HG03442 (cell line): ENCODE data around the gene SELENOK.
A peak's percentile ranks its signal among the peaks of the same experiment; 100 is the strongest.
"Not testable (repeated sequence)": the region's sequence is repeated elsewhere in the genome, so short reads cannot be mapped to it uniquely, and the experiment has no call there.

Experiments
- ATAC-seq: cut with Tn5 transposase; IDR thresholded peaks from one replicate; pipeline ENCODE4 v1.9.1; 2021; ENCODE audit warnings: mild to moderate bottlenecking, moderate library complexity; ENCODE audit not compliant: unreplicated experiment

SELENOK gene

DNA sequence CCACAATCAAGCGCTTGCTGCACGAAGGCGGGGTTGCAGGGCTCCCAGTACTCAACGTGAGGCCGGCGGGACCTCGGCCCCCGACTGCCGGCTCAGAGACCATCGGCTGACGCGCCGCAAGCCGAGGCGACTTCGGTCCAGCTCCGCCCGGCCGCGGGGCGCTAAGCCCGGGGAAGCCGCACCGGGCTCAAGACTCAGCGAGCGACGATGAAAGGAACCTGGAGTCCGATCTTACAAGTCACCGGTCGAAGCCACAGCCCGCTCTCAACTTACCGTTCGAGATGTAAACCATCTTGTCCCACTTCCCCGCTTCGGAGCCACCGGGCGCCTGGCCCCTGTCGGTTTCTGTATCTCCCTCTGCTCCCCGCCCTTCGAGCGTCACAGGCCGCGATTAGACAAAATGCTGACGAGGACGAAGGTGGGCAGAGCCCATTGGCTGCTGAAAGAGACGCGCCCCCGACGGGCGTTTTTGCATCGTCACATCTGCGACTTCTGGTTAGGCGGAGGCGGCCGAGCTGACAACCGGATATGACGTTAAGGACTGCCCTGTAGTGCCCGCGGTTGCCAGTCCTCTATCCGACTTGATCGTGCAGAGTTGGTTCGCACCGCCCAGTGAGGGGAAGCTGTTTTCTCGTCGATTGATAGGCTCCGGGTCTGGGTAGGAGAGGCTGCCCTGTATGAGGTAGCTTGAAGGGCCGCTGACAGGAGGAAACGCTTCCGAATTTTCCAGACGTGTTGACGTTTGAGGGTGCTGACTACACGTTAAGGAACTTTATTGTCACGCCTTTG lies at the start of gene SELENOK:
SELENOK (minus strand) TSS at position 363 of the 789 bp plus-strand sequence.
- peak; percentile 96 for ATAC-seq

DNA sequence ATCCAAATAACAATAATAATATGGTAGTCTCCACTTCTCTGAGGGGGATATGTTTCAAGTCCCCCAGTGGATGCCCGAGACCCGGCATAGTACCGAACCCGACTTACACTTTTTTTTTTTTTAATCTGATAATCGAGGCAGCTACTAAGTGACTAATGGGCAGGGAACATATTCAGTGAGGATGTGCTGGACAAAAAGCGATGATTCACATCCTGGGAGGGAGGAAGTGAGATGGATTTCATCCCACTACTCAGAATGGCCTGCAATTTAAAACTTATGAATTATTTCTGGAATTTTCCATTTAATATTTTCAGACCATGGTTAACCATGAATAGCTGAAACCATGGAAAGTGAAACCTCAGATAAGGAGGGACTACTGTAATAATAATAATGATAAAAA lies 49.5 kb upstream of the SELENOK start:
- no peak for ATAC-seq

DNA sequence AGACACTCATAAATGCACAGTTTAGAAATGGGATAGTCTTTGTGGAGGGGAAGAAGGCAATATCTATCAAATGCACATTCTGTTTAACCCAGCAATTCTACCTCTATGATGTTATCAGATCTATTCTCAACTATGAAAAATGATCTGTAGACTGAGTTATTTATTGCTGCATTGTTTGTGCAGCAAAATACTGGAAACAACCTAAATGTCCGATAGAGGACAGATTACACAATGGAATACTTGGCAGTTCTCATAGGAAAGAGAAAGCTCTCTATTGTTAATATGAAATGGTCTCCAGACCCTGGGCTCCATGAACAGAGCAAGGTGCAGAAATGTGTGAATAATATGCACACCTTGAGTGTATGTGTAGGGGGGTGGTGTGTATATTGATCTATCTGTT lies 49.0 kb upstream of the SELENOK start:
- ATAC-seq, result no peak

DNA sequence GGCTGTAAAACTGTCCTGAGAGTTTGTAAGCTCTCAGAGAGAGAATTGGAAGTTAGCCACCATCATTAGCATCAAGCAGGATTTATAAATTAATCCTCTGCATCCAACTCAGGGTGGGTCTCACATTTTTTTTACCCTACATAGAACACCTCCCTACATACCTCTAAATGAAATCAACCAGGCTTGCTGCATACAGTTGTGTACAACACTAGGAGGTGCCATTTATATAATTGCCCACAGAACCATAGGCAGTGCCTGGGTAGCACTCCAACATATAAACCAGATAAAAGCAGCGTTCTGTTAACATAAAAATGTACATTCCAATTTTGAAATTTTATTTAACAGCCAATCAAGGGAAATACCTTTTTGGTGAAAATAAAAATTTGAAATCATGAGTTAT lies 48.2 kb upstream of the SELENOK start:
- no peak for ATAC-seq

DNA sequence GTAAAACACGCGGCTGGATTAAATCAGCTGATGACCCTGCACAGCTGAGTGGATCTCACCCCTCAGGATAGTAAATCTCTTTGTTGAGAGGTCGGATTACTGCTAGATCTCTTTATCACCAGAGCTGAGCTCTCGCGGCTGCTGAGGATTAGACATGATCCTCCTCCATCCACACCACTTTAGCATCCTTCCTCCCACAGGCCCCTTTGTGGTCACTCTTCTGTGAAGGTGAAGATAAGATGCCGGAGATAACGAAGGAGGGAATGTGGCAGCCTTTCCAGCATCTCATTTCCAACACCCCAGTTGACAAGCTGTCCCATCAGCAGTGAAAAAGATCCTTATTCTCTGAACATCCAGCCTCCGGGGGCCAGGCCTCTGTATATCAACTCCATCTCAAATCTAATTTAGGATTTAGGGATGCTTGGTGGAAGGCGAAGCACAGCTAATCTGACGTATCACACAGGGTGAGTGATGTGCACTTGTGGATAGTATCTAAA lies 47.5 kb upstream of the SELENOK start:
- no peak for ATAC-seq

DNA sequence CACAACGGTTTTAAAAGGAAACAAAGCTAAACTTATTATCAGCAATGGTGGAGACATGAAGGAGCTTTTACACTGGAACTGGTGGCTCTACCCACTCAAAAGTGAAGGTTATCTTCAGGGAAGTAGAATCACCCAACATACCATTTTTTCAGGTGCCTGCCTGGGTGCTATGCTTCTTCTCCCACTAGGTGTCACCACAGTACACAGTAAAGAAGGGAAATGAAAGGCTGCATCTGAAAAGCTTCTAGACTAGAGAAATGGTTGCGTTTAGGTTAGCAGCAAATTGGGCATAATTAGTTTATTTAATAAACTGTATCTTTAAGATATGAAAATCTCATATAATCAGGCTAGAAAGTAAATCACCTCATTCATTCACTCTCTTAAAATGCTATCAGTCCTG lies 47.0 kb upstream of the SELENOK start:
- no peak for ATAC-seq

DNA sequence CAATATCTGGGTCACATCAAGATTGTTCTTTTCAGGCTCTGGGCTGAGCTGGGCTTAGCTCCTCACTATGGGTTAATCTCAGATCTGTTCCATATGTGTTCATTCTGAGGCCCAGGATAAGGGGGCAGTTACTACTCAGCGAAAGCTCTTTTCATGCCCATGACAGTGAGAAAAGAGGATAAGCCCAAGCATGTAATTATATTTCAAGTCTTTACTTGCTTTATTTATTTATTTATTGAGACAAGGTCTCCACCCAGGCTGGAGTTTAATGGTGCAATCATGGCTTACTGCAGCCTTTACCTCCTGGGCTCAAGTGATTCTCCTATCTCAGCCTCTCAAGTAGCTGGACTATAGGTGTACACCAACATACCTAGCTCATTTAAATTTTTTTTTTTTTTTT lies 44.7 kb upstream of the SELENOK start:
- ATAC-seq, result no peak

DNA sequence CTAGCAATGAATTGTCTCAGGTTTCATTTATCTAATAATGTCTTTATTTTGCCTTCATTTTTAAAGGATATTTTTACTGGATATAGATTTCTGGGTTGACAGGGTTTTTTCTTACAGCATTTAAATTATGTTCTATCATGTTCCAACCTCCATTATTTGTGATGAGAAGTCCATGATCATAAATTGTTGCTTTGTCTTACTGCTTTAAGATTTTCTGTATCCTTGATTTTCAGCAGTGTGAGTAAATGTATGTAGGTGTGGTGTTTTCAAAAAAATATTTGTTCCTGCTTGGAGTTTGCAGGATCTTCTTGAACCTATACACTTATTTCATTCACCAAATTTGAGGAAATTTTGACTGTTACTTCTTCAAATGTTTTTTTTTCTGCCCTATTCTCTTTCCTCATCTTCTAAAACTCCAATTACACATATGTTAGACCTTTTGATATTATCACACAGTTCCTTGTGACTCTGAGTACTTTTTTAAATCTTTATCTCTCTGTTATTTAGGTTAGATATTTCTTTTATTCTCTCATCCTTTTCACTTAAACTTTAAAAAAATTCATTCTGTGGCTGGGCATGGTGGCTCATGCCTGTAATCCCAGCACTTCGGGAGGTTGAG lies 43.7 kb upstream of the SELENOK start:
- no peak for ATAC-seq

DNA sequence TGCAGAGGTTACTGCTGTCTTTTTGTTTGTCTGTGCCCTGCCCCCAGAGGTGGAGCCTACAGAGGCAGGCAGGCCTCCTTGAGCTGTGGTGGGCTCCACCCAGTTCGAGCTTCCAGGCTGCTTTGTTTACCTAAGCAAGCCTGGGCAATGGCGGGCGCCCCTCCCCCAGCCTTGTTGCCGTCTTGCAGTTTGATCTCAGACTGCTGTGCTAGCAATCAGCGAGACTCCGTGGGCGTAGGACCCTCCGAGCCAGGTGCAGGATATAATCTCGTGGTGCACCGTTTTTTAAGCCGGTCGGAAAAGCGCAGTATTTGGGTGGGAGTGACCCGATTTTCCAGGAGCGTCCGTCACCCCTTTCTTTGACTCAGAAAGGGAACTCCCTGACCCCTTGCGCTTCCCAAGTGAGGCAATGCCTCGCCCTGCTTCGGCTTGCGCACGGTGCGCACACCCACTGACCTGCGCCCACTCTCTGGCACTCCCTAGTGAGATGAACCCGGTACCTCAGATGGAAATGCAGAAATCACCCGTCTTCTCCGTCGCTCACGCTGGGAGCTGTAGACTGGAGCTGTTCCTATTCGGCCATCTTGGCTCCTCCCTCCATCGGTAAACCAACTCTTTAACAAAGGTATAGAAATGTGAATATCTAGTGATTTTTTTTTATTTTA lies 35.7 kb upstream of the SELENOK start:
- ATAC-seq, result not testable (repeated sequence)

DNA sequence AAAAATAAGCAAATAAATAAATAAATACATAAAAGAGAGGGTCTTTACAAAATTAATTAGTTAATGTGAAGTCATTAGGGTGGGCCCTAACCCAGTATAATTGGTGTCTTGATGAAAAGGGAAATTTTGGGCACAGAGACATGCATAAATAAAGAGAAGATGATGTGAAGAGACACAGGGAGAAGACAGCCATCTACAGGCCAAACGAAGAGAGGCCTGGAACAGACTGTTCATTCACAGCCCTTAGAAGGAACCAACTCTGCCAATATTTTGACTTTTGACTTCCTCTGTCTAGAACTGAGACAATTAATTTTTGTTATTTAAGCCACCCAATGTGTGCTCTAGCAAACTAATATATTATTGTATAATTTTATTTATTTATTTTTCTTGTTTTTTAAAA lies 29.6 kb upstream of the SELENOK start:
- no peak for ATAC-seq

DNA sequence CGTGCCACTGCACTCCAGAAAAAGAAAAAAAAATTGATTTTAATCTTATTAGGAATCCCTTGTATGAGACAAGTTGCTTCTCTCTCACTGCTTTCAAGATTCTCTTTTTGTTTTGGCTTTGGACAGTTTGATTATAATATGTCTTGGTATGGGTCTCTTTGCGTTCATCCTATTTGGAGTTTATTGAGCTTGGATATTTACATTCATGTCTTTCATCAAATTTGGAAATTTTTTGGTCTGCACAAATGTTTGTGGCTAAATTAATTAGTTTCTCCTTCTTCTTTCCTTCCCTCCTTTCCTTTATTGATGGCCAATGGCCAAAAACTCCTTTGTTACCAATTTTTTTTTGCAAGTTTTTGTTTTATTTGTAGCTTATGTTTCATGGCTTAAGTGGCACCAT lies 28.1 kb upstream of the SELENOK start:
- no peak for ATAC-seq

DNA sequence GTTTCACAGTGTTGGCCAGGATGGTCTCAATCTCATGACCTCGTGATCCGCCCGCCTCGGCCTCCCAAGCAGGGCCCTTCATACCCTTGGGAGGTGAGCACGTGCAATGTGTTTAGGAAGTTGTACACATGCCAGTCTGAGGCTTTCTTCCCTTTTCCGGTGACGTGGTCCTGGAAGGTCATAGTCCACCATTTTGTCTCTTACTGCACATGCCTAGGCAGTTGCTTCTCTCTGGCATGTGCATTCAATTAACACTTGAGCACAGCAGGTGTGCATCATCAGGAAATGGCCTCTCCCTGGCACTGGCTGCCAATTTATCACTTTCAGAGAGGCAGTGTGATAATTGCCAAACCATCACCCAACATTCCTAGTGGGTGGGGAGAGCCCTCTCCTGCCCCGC lies 21.7 kb upstream of the SELENOK start:
- ATAC-seq, result no peak

DNA sequence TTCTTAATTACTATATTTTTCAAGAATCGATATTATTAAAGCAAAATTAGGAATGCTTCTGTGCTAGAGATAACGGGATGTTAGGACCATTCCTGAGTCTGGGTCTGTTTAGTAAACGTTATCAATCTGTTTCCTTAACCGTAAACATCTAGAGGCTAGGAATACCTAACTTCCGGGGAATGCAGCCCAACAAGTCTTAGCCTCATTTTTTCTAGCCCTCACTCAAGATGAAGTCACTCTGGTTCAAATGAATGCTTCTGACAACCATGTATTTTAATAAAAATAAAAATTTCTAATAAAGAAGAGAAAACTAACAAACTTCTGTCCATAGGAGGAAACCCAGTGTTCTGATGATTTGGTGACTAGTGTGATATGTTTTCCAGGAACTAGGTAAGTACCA lies 11.1 kb upstream of the SELENOK start:
- no peak for ATAC-seq

DNA sequence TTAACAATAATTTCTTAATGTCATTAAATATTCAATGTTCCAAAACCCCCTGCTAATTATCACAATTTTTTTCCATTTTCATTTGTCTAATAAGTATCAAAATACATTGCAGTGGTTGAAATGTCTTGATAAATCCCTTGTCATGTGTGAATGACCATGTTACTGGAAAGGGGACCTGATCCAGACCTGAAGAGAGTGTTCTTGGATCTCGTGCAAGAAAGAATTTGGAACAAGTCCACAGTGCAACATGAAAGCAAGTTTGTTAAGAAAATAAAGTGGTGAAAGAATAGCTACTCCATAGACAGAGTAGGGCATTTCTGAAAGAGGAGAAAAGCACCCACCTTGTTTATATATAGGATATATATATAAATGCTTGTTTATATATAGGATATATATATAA lies 10.4 kb upstream of the SELENOK start:
- ATAC-seq, result no peak

DNA sequence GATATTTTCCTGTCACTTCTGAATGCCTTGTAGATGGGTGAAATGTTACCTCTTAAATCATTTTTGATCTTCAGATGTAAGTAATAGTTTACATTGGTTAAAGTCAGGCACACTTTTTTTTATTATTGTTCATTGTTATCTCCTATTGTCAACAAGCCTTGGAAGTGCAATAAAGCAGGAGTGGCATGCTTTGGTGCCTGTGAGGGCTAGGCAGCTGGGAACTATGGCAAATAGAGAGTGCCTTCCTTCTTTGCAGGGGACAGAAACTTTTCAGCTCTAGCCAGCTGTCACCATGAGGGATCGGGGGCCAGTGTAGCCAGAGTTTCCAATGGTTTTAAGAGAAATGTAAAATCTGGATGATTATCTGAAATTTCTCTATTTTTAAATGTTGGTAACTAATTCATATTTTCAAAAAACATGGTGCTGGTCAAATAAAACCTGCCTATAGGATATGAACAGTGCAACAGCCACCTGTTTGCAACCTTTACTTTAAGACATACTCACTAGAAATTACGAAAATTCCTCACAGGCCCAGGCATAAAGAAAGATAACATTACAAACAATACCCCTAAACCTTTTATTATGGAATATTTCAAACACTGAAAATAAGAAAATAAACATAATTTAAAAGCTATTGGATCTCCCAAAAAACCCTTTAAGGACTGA lies 9.1 kb upstream of the SELENOK start:
- ATAC-seq, result no peak

DNA sequence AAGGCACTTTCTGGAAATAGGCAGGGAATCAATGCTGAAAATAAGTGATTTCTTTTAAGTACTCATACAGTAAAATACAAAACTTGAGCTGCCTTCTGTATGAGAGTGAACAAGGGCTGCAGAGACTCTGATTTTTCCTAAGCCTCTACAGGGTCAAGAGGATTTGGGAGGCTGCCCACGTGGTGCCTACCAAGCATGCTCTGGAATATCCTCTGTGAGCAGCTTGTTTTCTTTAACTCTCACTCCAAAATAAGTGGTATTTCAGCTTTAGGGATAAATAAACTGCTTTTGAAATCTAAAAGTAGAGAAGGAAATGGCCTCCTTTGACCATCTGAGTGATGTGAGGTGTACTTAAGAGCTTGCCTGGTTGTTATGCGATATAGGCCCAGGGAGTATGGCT lies 8.1 kb upstream of the SELENOK start:
- no peak for ATAC-seq

DNA sequence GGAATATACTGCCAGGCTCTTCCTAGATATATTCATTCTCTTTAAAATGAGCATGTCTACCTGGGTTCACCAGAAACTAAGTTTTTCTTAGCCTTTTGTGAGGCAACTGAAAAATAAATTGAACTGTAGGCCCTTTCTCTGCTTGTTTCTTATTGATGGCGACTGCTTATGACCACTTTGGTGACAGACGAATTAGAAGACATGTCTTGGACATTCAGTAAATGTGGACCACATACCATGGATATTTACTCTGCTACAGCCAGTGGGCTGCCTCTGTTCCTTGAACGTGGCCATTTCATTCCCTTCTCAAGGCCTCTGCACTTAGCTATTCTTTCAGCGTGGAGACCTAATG lies 603 bp upstream of the SELENOK start:
- ATAC-seq, result no peak

DNA sequence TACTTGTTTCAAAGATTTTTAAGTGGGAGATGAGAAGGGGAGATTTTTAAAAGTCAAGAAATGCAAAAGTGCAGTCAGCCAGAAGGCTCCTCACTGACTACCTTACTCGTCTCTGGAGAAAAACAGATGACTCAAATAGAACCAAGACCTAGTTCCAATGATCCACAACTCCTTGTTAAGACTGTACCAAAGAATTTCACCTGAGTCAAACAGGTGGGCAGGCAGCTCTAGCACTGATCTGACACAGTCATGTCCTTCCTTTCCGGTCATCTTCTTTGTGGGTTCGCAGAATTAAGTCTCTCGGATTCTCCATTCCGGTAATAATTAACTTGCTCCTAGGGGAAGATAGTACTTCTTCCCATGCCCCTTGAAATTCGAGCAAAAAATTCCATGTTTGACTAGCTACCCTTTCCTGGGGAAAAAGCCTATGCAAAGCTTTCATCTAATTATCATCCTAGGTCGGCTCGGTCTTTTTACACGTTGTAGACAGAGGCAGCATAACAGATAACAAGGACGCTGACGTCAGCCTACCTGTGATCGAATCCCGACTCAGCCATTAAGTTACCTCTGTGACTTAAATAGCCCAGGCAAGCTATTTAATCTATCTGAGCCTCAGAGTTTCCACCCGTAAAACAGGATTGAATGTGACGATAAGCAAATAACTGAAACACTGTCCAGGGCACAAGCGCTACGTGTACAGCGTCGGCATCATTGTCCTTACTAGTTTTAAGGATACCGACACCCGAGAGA lies 758 bp downstream of the SELENOK start:
- ATAC-seq, result no peak

DNA sequence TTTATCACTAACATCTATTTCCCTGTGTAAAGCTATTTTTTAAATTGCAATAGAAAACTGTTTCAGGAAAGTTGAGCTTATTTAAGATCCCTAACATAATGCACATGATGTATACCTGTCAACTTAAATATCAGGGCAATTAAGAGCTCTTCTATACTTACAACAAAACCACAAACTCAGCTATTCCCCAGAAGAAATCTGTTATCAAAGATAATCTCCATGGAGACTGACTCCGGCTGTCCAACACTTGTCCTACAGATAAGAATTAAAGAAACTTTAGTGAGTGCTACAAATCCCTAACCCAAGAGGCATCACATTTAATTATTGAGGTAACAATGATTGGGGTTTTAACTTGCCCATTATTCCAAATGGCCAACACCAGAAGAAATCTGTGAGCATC lies 3.4 kb downstream of the SELENOK start:
- ATAC-seq, result no peak

DNA sequence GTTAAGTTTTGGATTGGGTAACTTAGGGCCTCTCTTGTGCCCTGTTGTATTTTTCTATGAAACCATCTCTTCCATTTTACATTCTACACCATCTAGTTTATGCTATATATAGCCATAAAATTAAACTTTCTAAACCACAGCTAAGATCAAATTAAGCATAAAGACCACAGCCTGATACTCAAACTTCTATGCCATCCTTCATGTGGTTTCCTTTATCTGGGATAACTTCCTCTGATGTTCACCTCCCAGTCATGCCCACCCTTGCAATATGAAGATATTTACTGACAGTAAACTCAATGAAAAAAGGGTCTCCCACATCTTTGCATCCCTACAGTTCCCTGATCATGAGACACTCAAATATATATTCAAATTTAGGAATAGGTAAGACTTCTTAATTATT lies 4.2 kb downstream of the SELENOK start:
- no peak for ATAC-seq

DNA sequence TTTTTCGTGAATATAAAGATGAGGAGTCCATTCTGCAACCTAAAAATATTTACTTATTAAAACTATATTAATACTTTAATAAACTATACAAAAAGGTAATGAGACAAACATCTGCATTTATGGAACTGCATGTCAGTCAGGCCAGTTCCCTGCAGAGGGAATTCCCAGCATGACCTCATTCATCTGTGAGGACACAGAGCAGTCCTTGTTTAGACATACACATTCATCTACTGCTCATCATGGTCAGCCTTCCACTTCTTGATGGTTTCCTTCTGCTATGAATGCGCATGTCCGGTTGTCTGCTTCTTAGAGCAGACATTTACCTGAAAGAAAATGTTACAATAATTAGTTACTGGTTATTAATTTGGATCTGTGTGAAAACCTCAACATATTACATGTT lies 6.4 kb downstream of the SELENOK start:
- ATAC-seq, result peak; percentile 27
